Activated effector memory CD4-positive, alpha-beta T cell treated with anti-CD3 and anti-CD28 coated beads, Interleukin-2, amount 50 U/mL, for 16 hours (primary cell): ENCODE results near the gene SUN3.
"Not testable (repeated sequence)": the region's sequence is repeated elsewhere in the genome, so short reads cannot be mapped to it uniquely, and the experiment has no call there.

ENCODE experiments used
- DNase-seq: peaks from one replicate; pipeline ENCODE4 v3.0.0-alpha.2; 2020

The SUN3 gene

DNA sequence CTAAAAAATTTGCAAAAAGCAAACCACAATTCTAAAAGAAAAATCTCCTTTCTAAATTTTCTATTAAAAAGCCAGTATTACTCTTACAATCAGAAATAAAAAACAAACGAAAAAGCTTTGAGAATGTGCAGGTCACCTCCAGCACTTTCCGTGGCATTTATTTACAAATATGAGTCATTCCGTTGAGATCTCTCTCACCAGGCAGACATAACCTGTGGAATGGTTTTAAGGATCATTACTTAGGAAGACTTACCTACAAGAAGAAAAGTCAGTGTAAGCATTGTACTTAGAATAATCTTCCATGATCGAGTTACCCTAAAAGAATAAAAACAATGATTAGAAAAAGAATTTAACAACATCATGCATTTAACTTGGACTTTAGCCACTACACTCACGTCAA, 3.3 kb downstream of the SUN3 start:
- no peak for DNase-seq

DNA sequence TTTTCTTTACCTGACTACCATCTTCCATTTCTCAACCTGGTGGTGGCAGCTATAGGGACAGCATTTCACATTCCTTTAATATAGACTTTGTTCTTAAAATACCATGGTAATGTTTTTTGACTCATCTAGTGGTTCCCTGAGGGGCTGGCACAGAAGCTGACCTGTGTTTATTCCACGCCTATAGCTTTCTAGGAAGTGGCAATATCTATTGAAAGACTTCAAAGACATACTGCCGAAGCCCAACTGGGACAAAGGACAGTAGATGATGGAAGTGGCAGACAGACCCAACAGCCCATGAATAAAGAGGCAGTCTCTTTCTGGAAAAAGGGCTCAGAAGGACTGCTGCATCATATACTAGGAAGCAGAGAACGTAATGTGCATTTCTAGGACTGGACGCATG, 11.2 kb downstream of the SUN3 start:
- no peak for DNase-seq

DNA sequence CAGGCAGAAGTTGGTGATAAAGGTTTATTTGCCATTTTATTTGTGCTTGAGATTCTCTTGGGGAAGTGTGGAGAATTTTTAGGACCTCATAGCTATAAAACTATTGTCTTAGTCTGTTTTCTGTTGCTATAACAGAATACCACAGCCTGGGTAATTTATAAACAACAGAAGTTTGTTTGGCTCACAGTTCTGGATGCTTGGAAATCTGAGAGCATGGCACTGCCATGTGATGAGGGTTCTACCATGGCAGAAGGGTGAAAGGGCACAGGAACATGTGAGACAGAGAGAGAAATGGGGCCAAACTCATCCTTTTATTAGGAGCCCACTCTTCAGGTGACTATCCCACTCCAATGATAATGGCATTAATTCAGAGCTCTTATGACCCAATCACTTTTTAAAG, 12.3 kb downstream of the SUN3 start:
- no peak for DNase-seq

GRCh38 chr7:48011951-48012350, 17.0 kb downstream of the SUN3 start:
- no peak for DNase-seq

DNA sequence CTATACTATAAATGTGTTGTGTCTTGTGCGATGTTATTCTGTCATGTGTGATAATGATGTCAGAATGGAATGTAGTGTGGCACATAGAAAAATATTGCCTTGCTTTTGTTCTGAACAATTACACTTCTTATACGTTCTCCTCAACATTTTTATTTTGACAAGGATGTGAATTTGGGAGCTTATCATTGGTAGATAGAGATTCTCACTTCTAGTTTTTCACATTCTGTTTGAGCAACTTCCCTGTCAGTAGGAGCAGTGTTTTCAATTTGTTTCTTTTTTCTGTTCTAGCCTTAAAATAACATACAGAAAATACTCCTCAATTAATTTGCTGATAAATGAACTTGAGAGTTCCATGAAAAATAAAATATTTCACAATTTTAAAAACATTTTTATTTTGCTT, 17.6 kb downstream of the SUN3 start:
- DNase-seq = no peak

- DNase-seq = no peak
Observed at GRCh38 chr7:48009954-48010353, 19.0 kb downstream of the SUN3 start.

GRCh38 chr7:48009257-48009656, 19.6 kb downstream of the SUN3 start:
- DNase-seq = no peak

GRCh38 chr7:48006866-48007265, 22.0 kb downstream of the SUN3 start:
- DNase-seq = no peak

DNA sequence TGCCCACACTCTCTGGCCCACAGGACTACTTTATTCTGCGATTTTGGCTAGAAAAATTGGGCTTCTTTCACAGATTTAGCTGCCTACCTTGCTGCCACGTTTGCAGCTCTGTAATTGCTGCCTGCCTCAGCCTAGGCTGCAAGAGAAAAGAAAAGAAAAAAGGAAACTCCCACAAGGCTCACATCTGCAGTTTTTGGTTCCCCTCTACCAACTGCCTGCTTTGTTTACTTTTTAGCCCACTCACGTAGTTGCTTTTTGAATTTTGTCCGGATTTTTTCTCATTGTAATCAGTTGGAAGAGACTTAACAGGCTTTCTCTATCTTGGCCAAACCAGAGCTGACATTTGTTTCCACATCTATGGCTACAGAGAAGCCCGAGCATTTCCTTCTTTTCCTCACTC, 24.3 kb downstream of the SUN3 start:
- no peak for DNase-seq

- DNase-seq = no peak
Observed at GRCh38 chr7:48004032-48004431, 24.9 kb downstream of the SUN3 start.

DNA sequence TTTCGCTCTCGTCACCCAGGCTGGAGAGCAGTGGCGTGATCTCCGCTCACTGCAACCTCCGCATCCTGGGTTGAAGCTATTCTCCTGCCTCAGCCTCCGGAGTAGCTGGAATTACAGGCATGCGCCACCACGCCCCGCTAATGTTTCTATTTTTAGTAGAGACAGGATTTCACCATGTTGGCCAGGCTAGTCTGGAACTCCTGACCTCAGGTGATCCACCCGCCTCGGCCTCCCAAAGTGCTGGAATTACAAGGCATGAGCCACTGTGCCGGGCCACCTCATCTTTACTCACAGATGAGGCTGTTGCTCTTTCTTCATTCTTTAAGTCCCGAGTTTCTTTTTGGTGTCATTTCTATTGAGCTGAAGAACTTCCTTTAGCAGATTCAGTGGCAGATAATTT, 28.7 kb downstream of the SUN3 start:
- not testable (repeated sequence) for DNase-seq

DNA sequence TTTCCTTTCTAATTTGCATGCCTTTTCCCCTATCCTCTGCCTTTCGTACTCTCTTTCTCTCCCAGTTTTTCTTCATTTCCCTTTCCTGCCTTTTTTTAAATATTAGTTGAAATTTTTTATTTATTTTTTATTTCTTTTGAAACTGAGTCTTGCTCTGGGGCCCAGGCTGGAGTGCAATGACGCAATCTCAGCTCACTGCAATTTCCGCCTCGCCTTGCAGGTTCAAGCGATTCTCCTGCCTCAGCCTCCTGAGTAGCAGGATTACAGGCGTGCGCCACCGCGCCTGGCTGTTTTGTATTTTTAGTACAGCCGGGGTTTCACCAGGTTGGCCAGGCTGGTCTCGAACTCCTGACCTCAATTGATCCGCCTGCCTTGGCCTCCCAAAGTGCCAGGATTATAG, 29.5 kb downstream of the SUN3 start:
- DNase-seq = no peak

- DNase-seq = no peak
Observed at GRCh38 chr7:47992446-47992845, 36.5 kb downstream of the SUN3 start.

DNA sequence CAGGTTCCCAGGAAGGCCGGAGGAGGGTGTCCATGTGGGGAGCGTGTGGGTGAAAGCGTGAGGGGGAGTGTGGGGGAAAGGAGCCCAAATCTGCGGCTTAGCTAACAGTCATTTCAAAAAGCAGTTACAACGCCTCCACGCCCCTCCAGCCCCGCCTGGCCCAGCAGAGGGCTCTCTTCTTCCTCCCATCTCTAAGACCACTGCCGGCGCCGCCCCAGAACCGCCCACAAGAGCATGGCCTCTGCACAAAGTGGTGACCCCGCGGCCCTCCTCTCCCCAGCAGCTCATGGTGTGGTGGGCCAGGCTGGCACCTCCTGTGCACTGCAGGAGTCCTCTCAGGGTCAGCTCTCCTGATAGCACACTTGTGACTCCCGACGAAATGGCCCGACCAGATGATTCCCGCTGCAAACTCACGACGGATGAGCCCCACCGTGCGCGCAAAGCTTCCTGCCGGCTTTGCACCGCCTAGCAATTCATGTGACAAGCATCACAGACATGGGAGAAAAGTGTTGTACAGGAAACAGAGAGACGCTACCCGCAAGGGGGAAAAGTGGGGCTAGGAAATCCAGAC, 37.1 kb downstream of the SUN3 start:
- DNase-seq = peak; percentile 93

DNA sequence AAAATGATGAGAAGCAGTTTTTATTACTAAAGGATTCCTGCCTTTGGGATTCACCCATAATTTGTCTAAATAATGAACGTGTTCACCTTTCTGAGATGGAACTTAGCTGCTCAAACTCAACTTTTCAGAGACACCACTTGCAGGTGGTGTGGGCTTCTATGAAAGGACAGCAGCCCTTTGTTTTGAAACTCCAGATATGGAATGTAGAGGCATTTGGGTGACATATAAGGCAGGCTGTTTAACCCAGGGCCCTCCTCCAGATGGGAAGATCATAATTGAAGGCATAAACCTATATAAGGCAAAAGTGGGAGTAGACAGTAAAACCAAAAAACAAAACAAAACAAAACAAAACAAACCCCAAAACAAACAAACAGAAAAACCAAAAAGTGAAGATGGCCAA, 37.6 kb downstream of the SUN3 start:
- no peak for DNase-seq

- no peak for DNase-seq
Observed at GRCh38 chr7:47990592-47990991, 38.3 kb downstream of the SUN3 start.

DNA sequence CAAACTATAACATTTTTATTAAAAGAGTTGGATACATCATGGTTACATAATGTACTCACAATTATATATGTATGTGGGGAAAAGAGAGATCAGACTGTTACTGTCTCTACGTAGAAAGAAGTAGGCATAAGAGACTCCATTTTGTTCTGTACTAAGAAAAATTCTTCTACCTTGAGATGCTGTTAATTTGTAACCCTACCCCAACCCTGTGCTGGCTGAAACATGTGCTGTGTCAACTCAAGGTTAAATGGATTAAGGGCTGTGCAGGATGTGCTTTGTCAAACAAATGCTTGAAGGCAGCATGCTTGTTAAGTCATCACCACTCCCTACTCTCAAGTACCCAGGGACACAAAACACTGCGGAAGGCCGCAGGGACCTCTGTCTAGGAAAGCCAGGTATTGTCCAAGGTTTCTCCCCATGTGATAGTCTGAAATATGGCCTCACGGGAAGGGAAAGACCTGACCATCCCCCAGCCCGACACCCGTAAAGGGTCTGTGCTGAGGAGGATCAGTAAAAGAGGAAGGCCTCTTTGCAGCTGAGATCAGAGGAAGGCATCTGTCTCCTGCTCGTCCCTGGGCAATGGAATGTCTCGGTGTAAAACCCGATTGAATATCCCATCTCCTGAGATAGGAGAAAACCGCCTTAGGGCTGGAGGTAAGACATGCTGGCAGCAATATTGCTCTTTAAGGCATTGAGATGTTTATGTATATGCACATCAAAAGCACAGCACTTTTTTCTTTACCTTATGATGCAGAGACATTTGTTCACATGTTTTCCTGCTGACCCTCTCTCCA, 39.1 kb downstream of the SUN3 start:
- not testable (repeated sequence) for DNase-seq

- no peak for DNase-seq
Observed at GRCh38 chr7:47988496-47989386, 40.2 kb downstream of the SUN3 start.

DNA sequence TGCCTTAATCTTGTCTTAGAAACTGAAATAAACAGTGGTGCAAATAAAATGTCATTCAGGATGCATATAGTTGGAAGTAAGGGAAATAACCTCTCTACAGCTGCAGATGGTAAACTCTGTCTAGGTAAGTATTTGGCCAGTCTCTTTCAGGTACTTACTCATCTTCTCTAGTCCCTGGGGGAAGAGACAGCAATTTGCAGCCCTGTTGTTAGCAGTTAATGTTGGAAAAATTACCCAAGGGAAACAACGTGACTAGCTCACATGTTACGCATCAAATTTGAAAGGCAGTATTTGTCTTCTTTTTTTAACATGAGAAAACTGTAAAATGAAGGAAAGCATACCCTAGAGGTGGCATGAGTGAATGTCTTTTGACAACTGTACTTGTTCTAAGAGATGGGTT, 46.3 kb downstream of the SUN3 start:
- no peak for DNase-seq

DNA sequence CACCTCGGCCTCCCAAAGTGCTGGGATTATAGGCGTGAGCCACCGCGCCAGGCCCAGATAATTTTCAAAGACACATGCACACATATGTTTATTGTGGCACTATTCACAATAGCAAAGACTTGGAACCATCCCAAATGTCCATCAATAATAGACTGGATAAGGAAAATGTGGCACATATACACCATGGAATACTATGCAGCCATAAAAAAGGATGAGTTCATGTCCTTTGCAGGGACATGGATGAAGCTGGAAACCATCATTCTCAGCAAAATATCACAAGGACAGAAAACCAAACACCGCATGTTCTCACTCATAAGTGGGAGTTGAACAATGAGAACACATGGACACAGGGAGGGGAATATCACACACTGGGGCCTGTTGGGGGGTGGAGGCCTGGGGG, 48.3 kb downstream of the SUN3 start:
- DNase-seq = not testable (repeated sequence)

- no peak for DNase-seq
Observed at GRCh38 chr7:47979832-47980181, 49.1 kb downstream of the SUN3 start.

GRCh38 chr7:47979145-47979831, 49.6 kb downstream of the SUN3 start, which contains the start of gene HUS1:
Gene HUS1, minus strand, starts transcription at chr7:47979615. Its CDS starts 96 bp downstream, at chr7:47979519.
- DNase-seq = peak; percentile 97

GRCh38 chr7:47978790-47979144, 50.1 kb downstream of the SUN3 start:
- DNase-seq = no peak
